Ascending aorta (tissue), 2 donors: ENCODE measurements around the gene CSF2. TPM values are rescaled to one million over a fixed set of nuclear protein-coding genes. Genes with fewer than 3 reads are reported as not detected.

Experiments used
- DNase-seq, 2 donors: peaks; one replicate each; pipeline ENCODE4 v3.0.0-alpha.2; 2019; ENCODE audit warnings: low spot score in 2 of 2
- H3K27ac ChIP-seq, 2 donors: fragments of 200-600 bp; sonication (generic); one replicate each; pipeline ENCODE4 v1.5.1; 2016 to 2017; ENCODE audit warnings: mild to moderate bottlenecking in 1 of 2
- H3K27me3 ChIP-seq: fragments of 200-600 bp; sonication (generic); one replicate; pipeline ENCODE4 v1.5.1; 2017
- H3K36me3 ChIP-seq, 2 donors: fragments of 200-600 bp; sonication (generic); one replicate each; pipeline ENCODE4 v1.5.1; 2016
- H3K4me1 ChIP-seq, 2 donors: fragments of 200-600 bp; sonication (generic); one replicate each; pipeline ENCODE4 v1.5.1; 2016 to 2017; ENCODE audit warnings: mild to moderate bottlenecking in 1 of 2
- H3K4me3 ChIP-seq, 2 donors: fragments of 200-600 bp; sonication (generic); one replicate each; pipeline ENCODE4 v1.5.1; 2016 to 2017; ENCODE audit warnings: mild to moderate bottlenecking in 1 of 2
- H3K9me3 ChIP-seq, 2 donors: fragments of 200-600 bp; sonication (generic); one replicate each; pipeline ENCODE4 v1.5.1; 2016
- CTCF ChIP-seq, 3 experiments: fragments of 200-600 bp in 2 of 3; fragments of 450-650 bp in 1 of 3; sonication (generic) in 2 of 3; IDR thresholded peaks; one replicate each; pipeline ENCODE4 v1.5.1; 2016 to 2019; ENCODE audit warnings: antibody characterized with exemption in 3 of 3, mild to moderate bottlenecking in 1 of 3, moderate library complexity in 1 of 3
- intact Hi-C: fragments of 100-400 bp; cut with DNase I; formaldehyde crosslinking; loops from one replicate; pipeline ENCODE4 v1.15.1; 2023
- total RNA-seq: library from RNA; depleted of rRNA; stranded (reverse); fragments of >200 nt; gene quantifications from one replicate; pipeline ENCODE4 v1.1.0, GENCODE V29; 2016

CSF2 gene
- total RNA-seq, 1 donor from 2014 or later = not detected

GRCh38 chr5:132075719-132076077 lies 2.1 kb downstream of the CSF2 start:
- Histone ChIP-seq H3K4me1 (no peaks in the 10 kb centered on the region), H3K4me3 (no peak overlapping the region), H3K27me3 (no peaks in the 10 kb centered on the region), H3K9me3 (no peaks in the 10 kb centered on the region), H3K36me3 (no peaks in the 10 kb centered on the region), H3K27ac (no peak overlapping the region)
- intact Hi-C loops = no loop called here
- no peak for TF ChIP-seq CTCF (IDR thresholded peaks at IDR 0.05)
- DNase-seq = no peak

- TF ChIP-seq CTCF (IDR thresholded peaks at IDR 0.05) = no peak
- Histone ChIP-seq H3K27me3 (no peaks in the 10 kb centered on the region), H3K27ac (no peak overlapping the region), H3K36me3 (no peaks in the 10 kb centered on the region), H3K4me1 (no peaks in the 10 kb centered on the region), H3K9me3 (no peaks in the 10 kb centered on the region), H3K4me3 (no peak overlapping the region)
- DNase-seq = no peak
- intact Hi-C loops = no loop called here
These were observed 2.7 kb downstream of the CSF2 start for GRCh38 chr5:132076202-132076830.

GRCh38 chr5:132076983-132077382 lies 3.4 kb downstream of the CSF2 start:
- no peak for DNase-seq
- TF ChIP-seq CTCF (IDR thresholded peaks at IDR 0.05) = no peak
- intact Hi-C loops = no loop called here
- no peaks in the 10 kb centered on the region for H3K9me3 ChIP-seq
- H3K4me3 ChIP-seq = no peak overlapping the region
- H3K27me3 ChIP-seq = no peaks in the 10 kb centered on the region
- no peak overlapping the region for H3K27ac ChIP-seq
- no peaks in the 10 kb centered on the region for H3K4me1 ChIP-seq
- no peaks in the 10 kb centered on the region for H3K36me3 ChIP-seq

- TF ChIP-seq CTCF (IDR thresholded peaks at IDR 0.05) = no peak
- no peaks in the 10 kb centered on the region for H3K9me3 ChIP-seq
- H3K27ac ChIP-seq = no peak overlapping the region
- intact Hi-C loops = no loop called here
- no peaks in the 10 kb centered on the region for H3K27me3 ChIP-seq
- H3K36me3 ChIP-seq = no peaks in the 10 kb centered on the region
- H3K4me3 ChIP-seq = no peak overlapping the region
- H3K4me1 ChIP-seq = no peaks in the 10 kb centered on the region
- DNase-seq = no peak
These were observed 5.5 kb downstream of the CSF2 start for GRCh38 chr5:132079081-132079480.

GRCh38 chr5:132079619-132080018 lies 6.0 kb downstream of the CSF2 start:
- Histone ChIP-seq H3K36me3 (no peaks in the 10 kb centered on the region), H3K9me3 (no peaks in the 10 kb centered on the region), H3K4me3 (no peak overlapping the region), H3K27ac (no peak overlapping the region), H3K27me3 (no peaks in the 10 kb centered on the region), H3K4me1 (no peaks in the 10 kb centered on the region)
- no peak for TF ChIP-seq CTCF (IDR thresholded peaks at IDR 0.05)
- intact Hi-C loops = no loop called here
- no peak for DNase-seq

GRCh38 chr5:132080595-132080994 lies 7.0 kb downstream of the CSF2 start:
- Histone ChIP-seq H3K4me3 (no peak overlapping the region), H3K27ac (no peak overlapping the region), H3K9me3 (no peaks in the 10 kb centered on the region), H3K27me3 (no peaks in the 10 kb centered on the region), H3K36me3 (no peaks in the 10 kb centered on the region), H3K4me1 (peaks cover 0 to 1% of the 10 kb centered on the region in 2 donors)
- intact Hi-C loops = no loop called here
- no peak for TF ChIP-seq CTCF (IDR thresholded peaks at IDR 0.05)
- DNase-seq = no peak
